NCI-H146 (cell line): ENCODE measurements around the gene CHL1.
A peak's percentile ranks its signal among the peaks of the same experiment; 100 is the strongest.

Source experiments
- DNase-seq: peaks from one replicate; lab custom pipeline; 2025; lab: John Stamatoyannopoulos, UW

The CHL1 gene, protein sequence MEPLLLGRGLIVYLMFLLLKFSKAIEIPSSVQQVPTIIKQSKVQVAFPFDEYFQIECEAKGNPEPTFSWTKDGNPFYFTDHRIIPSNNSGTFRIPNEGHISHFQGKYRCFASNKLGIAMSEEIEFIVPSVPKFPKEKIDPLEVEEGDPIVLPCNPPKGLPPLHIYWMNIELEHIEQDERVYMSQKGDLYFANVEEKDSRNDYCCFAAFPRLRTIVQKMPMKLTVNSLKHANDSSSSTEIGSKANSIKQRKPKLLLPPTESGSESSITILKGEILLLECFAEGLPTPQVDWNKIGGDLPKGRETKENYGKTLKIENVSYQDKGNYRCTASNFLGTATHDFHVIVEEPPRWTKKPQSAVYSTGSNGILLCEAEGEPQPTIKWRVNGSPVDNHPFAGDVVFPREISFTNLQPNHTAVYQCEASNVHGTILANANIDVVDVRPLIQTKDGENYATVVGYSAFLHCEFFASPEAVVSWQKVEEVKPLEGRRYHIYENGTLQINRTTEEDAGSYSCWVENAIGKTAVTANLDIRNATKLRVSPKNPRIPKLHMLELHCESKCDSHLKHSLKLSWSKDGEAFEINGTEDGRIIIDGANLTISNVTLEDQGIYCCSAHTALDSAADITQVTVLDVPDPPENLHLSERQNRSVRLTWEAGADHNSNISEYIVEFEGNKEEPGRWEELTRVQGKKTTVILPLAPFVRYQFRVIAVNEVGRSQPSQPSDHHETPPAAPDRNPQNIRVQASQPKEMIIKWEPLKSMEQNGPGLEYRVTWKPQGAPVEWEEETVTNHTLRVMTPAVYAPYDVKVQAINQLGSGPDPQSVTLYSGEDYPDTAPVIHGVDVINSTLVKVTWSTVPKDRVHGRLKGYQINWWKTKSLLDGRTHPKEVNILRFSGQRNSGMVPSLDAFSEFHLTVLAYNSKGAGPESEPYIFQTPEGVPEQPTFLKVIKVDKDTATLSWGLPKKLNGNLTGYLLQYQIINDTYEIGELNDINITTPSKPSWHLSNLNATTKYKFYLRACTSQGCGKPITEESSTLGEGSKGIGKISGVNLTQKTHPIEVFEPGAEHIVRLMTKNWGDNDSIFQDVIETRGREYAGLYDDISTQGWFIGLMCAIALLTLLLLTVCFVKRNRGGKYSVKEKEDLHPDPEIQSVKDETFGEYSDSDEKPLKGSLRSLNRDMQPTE (N-terminal part only)

DNA sequence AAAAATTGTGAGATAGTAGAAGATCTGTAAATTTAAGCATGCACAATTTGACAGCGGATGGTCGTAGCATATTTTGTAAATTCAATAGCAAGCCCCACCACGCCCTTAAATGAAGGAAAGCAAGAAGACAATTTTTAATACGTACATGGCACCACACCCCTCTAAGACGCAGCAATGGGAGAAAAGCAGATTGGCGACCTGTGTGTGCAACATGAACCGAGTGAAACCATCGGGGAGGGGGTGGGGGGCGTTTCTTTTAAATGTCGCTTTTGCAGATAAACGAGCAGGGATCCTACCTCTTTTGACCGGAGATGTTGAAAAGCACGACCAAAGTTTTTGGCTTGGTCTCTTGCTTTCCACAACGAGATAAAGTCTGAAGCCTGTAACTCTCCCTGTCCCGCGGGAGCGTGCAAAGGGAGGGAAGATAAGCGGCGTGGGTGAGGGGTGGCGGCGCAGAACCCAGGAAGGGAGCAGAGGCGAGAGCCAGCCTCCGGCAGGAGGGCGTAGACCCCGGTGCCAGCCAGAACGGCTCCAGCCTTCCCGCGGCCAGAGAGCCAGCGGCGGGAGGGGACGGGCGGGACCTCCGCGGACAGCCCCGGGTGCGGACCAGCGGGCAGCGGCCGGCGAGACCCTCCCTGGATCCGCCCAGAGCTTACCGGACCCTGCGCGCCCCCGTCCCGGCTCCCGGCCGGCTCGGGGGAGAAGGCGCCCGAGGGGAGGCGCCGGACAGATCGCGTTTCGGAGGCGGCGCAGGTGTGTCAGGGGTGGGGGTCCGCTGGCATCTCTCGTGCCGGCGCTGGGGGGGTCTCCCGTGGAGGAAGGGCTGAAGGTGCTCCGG lies at the start of gene CHL1:
Gene CHL1 (plus strand): TSS at position 453 of the 838 bp plus-strand sequence. CDS start 123,014 bp downstream, outside the sequence.
- peak; percentile 79 for DNase-seq

GRCh38 chr3:151614-152189 lies 44.9 kb upstream of the CHL1 start:
- DNase-seq: no peak

- DNase-seq: no peak
Measured at GRCh38 chr3:159974-160373, 36.6 kb upstream of the CHL1 start.

- peak; percentile 85 for DNase-seq
Measured at GRCh38 chr3:166071-166470, 30.5 kb upstream of the CHL1 start.

- DNase-seq: peak; percentile 8
Measured at GRCh38 chr3:166799-167198, 29.8 kb upstream of the CHL1 start.

- peak; percentile 29 for DNase-seq
Measured at GRCh38 chr3:173886-174285, 22.7 kb upstream of the CHL1 start.

GRCh38 chr3:184976-185375 lies 11.6 kb upstream of the CHL1 start:
- DNase-seq: no peak

- no peak for DNase-seq
Measured at GRCh38 chr3:192215-192929, 4.2 kb upstream of the CHL1 start.

GRCh38 chr3:194001-194400 lies 2.6 kb upstream of the CHL1 start:
- no peak for DNase-seq

DNA sequence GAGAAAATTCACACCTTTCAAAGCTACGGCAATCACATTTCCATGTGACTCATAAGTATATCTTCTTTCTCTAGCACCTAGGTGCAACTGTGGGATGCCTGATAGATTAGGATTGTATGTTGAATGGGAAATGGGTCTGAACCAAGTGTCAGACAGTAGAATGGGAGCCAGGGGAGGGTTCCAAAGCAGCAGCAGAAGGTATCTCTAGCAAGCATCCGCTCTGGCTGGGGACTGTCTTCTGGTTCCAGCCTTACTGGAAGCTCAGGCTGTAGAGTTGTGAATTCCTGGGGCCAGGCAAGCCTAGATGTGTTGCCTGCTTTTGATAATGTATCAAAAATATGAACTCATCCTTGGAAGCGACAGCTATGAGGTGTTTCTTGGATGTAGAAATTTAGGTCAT lies 2.1 kb upstream of the CHL1 start:
- no peak for DNase-seq

GRCh38 chr3:195666-196065 lies 897 bp upstream of the CHL1 start:
- peak; percentile 35 for DNase-seq

DNA sequence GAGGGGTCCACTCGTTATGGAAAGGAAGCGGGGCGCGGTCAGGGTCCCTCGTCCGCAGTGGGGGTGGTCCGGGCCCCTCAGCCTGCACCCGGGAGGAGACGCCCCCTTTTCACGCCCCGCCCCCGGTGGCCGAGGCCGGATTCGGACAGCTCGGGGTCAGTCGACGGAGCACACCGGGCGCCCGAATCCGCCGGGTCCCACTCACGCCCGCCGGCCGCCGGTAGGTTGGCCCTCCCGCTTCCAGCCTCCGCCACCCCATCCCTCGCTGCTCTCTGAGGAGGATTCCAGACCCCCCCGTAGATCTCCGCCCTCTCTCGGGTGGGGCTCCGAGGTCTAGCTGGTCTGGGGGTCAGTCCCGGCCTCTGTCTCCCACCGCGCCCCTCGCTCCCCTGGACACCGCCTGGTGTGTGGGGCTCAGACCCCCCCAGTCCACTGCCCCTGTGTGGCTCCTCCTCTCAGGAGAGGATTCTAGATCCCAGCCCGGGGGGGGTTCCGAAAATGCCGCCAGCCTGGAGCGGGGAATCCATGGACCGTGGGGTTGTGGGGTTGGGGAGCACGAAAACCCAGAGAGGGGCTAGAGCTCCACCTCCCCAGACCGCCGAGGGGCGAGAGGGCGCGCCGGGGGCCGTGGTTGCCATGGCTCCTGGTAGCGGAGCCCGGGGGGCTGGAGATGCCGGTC lies 725 bp downstream of the CHL1 start:
- DNase-seq: peak; percentile 60

DNA sequence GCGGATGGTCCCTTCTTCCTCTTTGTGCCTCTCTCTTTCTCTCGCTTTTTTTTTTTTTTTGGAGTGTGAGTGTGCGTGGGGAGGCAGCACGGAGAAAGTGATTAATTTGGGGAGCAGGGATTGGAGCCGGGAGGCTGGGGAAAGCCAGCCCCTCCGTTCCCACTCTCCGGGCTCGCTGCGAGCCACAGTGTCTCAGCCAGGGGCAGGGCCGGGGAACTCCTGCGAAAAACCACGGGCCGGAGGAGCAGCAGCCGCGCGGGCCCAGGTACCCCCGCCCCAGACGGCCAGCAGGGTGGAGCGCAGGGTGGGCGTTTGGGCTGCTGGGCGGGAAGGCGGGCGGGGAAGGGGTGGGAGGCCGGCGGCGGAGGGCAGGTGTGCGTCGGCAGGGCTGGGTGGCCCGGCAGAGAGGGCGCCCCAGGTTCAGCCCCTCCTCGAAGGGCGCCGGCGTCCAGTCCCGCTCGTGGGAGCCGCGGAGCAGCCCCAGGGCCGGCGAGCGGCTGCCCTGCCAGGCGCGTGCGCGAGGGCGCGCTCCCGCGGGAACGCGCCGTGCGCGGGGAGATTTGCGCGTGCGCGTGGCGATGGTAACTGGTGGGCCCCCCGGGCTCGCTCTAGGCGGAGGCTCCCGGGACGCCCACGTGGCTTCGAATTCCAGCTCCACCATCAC lies 1.4 kb downstream of the CHL1 start:
- peak; percentile 63 for DNase-seq

- no peak for DNase-seq
Measured at GRCh38 chr3:199835-200234, 3.3 kb downstream of the CHL1 start.

- DNase-seq: no peak
Measured at GRCh38 chr3:200758-201325, 4.3 kb downstream of the CHL1 start.

GRCh38 chr3:204102-204501 lies 7.5 kb downstream of the CHL1 start:
- DNase-seq: no peak

- no peak for DNase-seq
Measured at GRCh38 chr3:207973-208372, 11.4 kb downstream of the CHL1 start.

DNA sequence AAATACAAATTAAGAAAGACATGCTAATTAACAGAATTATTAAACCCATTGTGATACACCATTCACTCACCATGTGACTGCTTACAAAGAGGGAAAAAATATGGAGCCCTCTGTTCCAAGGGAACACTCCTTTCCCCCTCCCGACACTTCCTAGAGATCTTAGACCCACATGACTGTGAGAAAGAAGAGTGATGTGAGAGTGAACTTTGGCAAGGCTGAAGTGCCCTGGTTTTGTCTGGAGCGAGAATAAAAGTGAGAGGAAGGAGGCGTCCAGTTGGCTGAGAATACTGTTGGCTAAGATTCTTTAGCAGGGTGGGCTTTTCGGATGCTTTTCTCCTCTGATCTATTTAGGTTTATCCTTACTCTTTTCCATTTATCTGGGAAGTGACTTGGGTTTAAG lies 14.1 kb downstream of the CHL1 start:
- DNase-seq: no peak

DNA sequence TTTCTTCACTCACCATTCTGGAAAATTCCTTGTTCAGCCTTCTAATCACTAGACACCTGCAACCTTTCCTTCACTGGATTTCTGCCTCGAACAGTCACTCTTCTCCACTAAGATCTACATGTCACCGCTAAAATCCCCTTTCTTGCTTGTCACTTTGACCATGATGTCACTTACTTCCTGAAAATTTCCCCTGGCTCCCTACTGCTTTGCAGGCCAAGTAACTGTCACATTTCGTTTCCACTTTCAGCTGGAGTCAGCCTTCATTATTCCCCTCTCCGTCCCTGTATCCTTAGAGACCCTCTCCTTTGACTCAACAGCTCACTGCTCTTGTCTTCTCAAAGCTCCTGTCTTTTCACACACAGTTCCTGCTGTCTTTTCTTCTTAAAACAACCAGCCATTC lies 15.9 kb downstream of the CHL1 start:
- no peak for DNase-seq
